Parietal lobe (tissue), 1 donor: ENCODE measurements around the gene SLC38A4. TPM values are rescaled to one million over a fixed set of nuclear protein-coding genes. Genes with fewer than 3 reads are reported as not detected.

Experiments
- total RNA-seq: library from RNA; depleted of rRNA; stranded (reverse); fragments of >200 nt; gene quantifications from one replicate; pipeline ENCODE4 v1.2.3, GENCODE V29; 2014

SLC38A4 gene
- total RNA-seq: 0.63 TPM

GRCh38 chr12:46825591-46826414, at the start of gene SLC38A4:
Gene SLC38A4, minus strand, starts transcription at chr12:46825997. Its CDS starts 32,926 bp downstream, at chr12:46793071.

